SK-N-SH (cell line): ENCODE measurements around the gene GAS7. TPM values are rescaled to one million over a fixed set of nuclear protein-coding genes. Genes with fewer than 3 reads are reported as not detected.

Experiments
- CTCF ChIA-PET: fragments of 300-600, 350-600 bp; formaldehyde crosslinking; extraction: SDS; loops from one replicate; lab custom pipeline; 2021; lab: Yijun Ruan, JAX
- POLR2A ChIA-PET: fragments of 350-600 bp; sonication (Branson Sonifier 250); formaldehyde crosslinking; extraction: SDS; loops from one replicate; lab custom pipeline; 2020; ENCODE audit warnings: antibody characterized with exemption, inconsistent platforms; lab: Yijun Ruan, JAX
- DNase-seq: peaks from one replicate; pipeline ENCODE4 v3.0.0; 2012
- H2AFZ ChIP-seq: fragments of 200-600 bp; sonication (generic); 2 replicates; pipeline ENCODE4 v1.8.1; 2016; ENCODE audit warnings: antibody characterized with exemption, mild to moderate bottlenecking, low read depth
- H3F3A ChIP-seq: fragments of 200-600 bp; sonication (generic); replicated peaks from 2 replicates; pipeline ENCODE3; 2016; ENCODE audit warnings: antibody characterized with exemption, mild to moderate bottlenecking; ENCODE audit not compliant: insufficient read depth
- H3K27ac ChIP-seq, 2 experiments: fragments of 200-500 bp in 1 of 2; fragments of 200-600 bp in 1 of 2; sonication (Bioruptor generic) in 1 of 2; sonication (generic), shearing (Covaris generic) in 1 of 2; 2 replicates each; pipeline versions ENCODE4 v1.5.1 to v1.6.1; 2014 to 2016; ENCODE audit warnings: low read depth in 2 of 2, inconsistent platforms in 1 of 2, low read length in 1 of 2, mild to moderate bottlenecking in 1 of 2, mixed read lengths in 1 of 2
- H3K27me3 ChIP-seq: fragments of 200-600 bp; sonication (generic), shearing (Covaris generic); 2 replicates; pipeline ENCODE4 v1.6.1; 2016; ENCODE audit warnings: mixed run types; ENCODE audit not compliant: insufficient read depth
- H3K36me3 ChIP-seq, 2 experiments: fragments of 200-500 bp in 1 of 2; fragments of 200-600 bp in 1 of 2; sonication (Bioruptor generic) in 1 of 2; sonication (generic) in 1 of 2; replicated peaks in 1 of 2; 2 replicates each; pipeline versions ENCODE3 to v1.5.1; 2014 to 2016; ENCODE audit warnings: low read length in 1 of 2, mild to moderate bottlenecking in 1 of 2; ENCODE audit not compliant: insufficient read depth in 2 of 2, control insufficient read depth in 1 of 2
- H3K4me1 ChIP-seq, 2 experiments: fragments of 200-500 bp in 1 of 2; fragments of 200-600 bp in 1 of 2; sonication (Bioruptor generic) in 1 of 2; sonication (generic), shearing (Covaris generic) in 1 of 2; 2 replicates each; pipeline versions ENCODE4 v1.5.1 to v1.6.1; 2014 to 2016; ENCODE audit warnings: low read depth in 1 of 2, low read length in 1 of 2, mixed run types in 1 of 2; ENCODE audit not compliant: insufficient read depth in 2 of 2, control insufficient read depth in 1 of 2
- H3K4me2 ChIP-seq: fragments of 200-600 bp; sonication (generic), shearing (Covaris generic); 2 replicates; pipeline ENCODE4 v1.6.1; 2017; ENCODE audit warnings: mixed run types
- H3K4me3 ChIP-seq, 2 experiments: fragments of 200-500 bp in 1 of 2; fragments of 200-600 bp in 1 of 2; sonication (Bioruptor generic) in 1 of 2; sonication (generic), shearing (Covaris generic) in 1 of 2; 2 replicates each; pipeline versions ENCODE4 v1.5.1 to v1.8.1; 2014 to 2016; ENCODE audit warnings: low read depth in 2 of 2, inconsistent platforms in 1 of 2, low read length in 1 of 2, mild to moderate bottlenecking in 1 of 2, mixed read lengths in 1 of 2, moderate library complexity in 1 of 2
- H3K79me2 ChIP-seq: fragments of 200-600 bp; sonication (generic); 2 replicates; pipeline ENCODE4 v1.8.1; 2017; ENCODE audit warnings: mild to moderate bottlenecking; ENCODE audit not compliant: insufficient read depth
- H3K9ac ChIP-seq: fragments of 200-600 bp; sonication (generic); 2 replicates; pipeline ENCODE4 v1.6.1; 2017; ENCODE audit warnings: mixed run types
- H3K9me2 ChIP-seq: fragments of 200-600 bp; sonication (generic); 2 replicates; pipeline ENCODE4 v1.6.1; 2017; ENCODE audit warnings: mixed run types
- H3K9me3 ChIP-seq: fragments of 200-600 bp; sonication (generic); 2 replicates; pipeline ENCODE4 v1.6.1; 2017; ENCODE audit warnings: mixed run types, mild to moderate bottlenecking, moderate library complexity
- H4K20me1 ChIP-seq: fragments of 200-600 bp; sonication (generic); 2 replicates; pipeline ENCODE4 v1.6.1; 2017; ENCODE audit warnings: mild to moderate bottlenecking, mixed run types; ENCODE audit not compliant: insufficient read depth
- CTCF ChIP-seq: fragments of 200-600 bp; sonication (generic); IDR thresholded peaks from 2 replicates; pipeline ENCODE4 v1.6.1; 2017; ENCODE audit warnings: antibody characterized with exemption, mild to moderate bottlenecking, moderate library complexity
- ELF1 ChIP-seq: IDR thresholded peaks from 2 replicates; pipeline ENCODE4 v1.4.0; 2012
- EP300 ChIP-seq, 2 experiments: IDR thresholded peaks; 2 replicates each; pipeline versions ENCODE4 v1.4.0 to v1.6.1; 2012; ENCODE audit warnings: borderline replicate concordance in 1 of 2, low read depth in 1 of 2, low read length in 1 of 2
- EZH2phosphoT487 ChIP-seq: fragments of 200-600 bp; sonication (generic); IDR thresholded peaks from 2 replicates; pipeline ENCODE4 v1.6.1; 2017; ENCODE audit warnings: low read depth, mixed run types, mild to moderate bottlenecking, antibody characterized with exemption, moderate library complexity, borderline replicate concordance
- FOXJ3 ChIP-seq: sonication (generic); formaldehyde crosslinking; IDR thresholded peaks from 2 replicates; pipeline ENCODE4 v1.5.1; 2020; ENCODE audit warnings: mild to moderate bottlenecking, missing genetic modification reagents
- GABPA ChIP-seq: IDR thresholded peaks from 2 replicates; pipeline ENCODE4 v1.4.0; 2012; ENCODE audit warnings: low read depth, mild to moderate bottlenecking
- GATA2 ChIP-seq: sonication (generic); formaldehyde crosslinking; IDR thresholded peaks from 2 replicates; pipeline ENCODE4 v1.5.0; 2020; ENCODE audit warnings: mild to moderate bottlenecking, missing genetic modification reagents
- JUND ChIP-seq: IDR thresholded peaks from 2 replicates; pipeline ENCODE4 v1.4.0; 2012
- MEF2A ChIP-seq: IDR thresholded peaks from 2 replicates; pipeline ENCODE4 v1.4.0; 2012; ENCODE audit warnings: low read depth, borderline replicate concordance
- MXI1 ChIP-seq: IDR thresholded peaks from 2 replicates; pipeline ENCODE4 v1.6.1; 2012; ENCODE audit warnings: mild to moderate bottlenecking, low read depth, low read length, improper control_type of control experiment
- NRF1 ChIP-seq: IDR thresholded peaks from 2 replicates; pipeline ENCODE4 v1.6.1; 2012; ENCODE audit warnings: low read depth, mild to moderate bottlenecking, low read length
- POLR2AphosphoS5 ChIP-seq: IDR thresholded peaks from 2 replicates; pipeline ENCODE4 v1.6.1; 2012; ENCODE audit warnings: low read depth, low read length
- RCOR1 ChIP-seq: fragments of 150-350 bp; IDR thresholded peaks from 2 replicates; pipeline ENCODE4 v1.6.1; 2017; ENCODE audit warnings: antibody characterized with exemption, low read length
- REST ChIP-seq: IDR thresholded peaks from 2 replicates; pipeline ENCODE4 v1.6.1; 2012; ENCODE audit warnings: mild to moderate bottlenecking, low read depth, low read length, moderate library complexity
- RXRA ChIP-seq: IDR thresholded peaks from 2 replicates; pipeline ENCODE4 v1.4.0; 2012; ENCODE audit warnings: low read depth, mild to moderate bottlenecking, borderline replicate concordance
- SMC3 ChIP-seq: IDR thresholded peaks from 2 replicates; pipeline ENCODE4 v1.6.1; 2012; ENCODE audit warnings: low read depth, low read length, improper control_type of control experiment
- TAF1 ChIP-seq: IDR thresholded peaks from 2 replicates; pipeline ENCODE4 v1.6.1; 2012; ENCODE audit warnings: low read depth, mild to moderate bottlenecking, low read length, moderate library complexity, borderline replicate concordance
- TEAD4 ChIP-seq: IDR thresholded peaks from 2 replicates; pipeline ENCODE4 v1.4.0; 2012; ENCODE audit warnings: mild to moderate bottlenecking, borderline replicate concordance; ENCODE audit not compliant: insufficient read depth
- WGBS: methylation state at CpG from one replicate; pipeline ENCODE4 v1.1.6; 2017; ENCODE audit warnings: low lambda C conversion rate; 5-methylcytosine and 5-hydroxymethylcytosine counted together
- polyA plus RNA-seq, 3 experiments: library from polyadenylated mRNA; depleted of rRNA; stranded (reverse); fragments of >200 nt; gene quantifications; 2 replicates each; pipeline ENCODE4 v1.2.3, GENCODE V29; 2012
- TF ChIP-seq, protein P1 (sequence below): fragments of 150-350 bp; IDR thresholded peaks from 2 replicates; pipeline ENCODE4 v1.6.1; 2016; ENCODE audit warnings: mild to moderate bottlenecking, low read depth, low read length

GAS7 gene
- polyA plus RNA-seq, 1 of the 3 experiments (the other 2 are of a cell fraction) = 0.12 TPM

- ChIA-PET POLR2A (no interaction called here), CTCF (no interaction called here)
- Histone ChIP-seq H3K9ac (no peak overlapping the region), H4K20me1 (no peaks in the 10 kb centered on the region), H3K9me2 (no peaks in the 10 kb centered on the region), H3K27me3 (peaks cover 21% of the 10 kb centered on the region; the same call in 1 of the 2 replicates), H3K36me3 (no peaks in the 10 kb centered on the region), H3K4me2 (no peak overlapping the region), H3K4me1 (no peaks in the 10 kb centered on the region), H3K79me2 (no peaks in the 10 kb centered on the region), H3K27ac (no peak overlapping the region), H3K4me3 (no peak overlapping the region), H3F3A (no peaks in the 10 kb centered on the region), H2AFZ (no peak overlapping the region), H3K9me3 (no peaks in the 10 kb centered on the region)
- WGBS = 31% methylated on average over 7 of the region's 7 CpGs
- no peak for TF ChIP-seq ELF1
- TF ChIP-seq FOXJ3 (CRISPR knock-in tag) = no peak
- TF ChIP-seq CTCF = no peak
- no peak for TF ChIP-seq RCOR1
- TF ChIP-seq REST = no peak
- TF ChIP-seq GABPA = no peak
- no peak for TF ChIP-seq NRF1
- TF ChIP-seq POLR2AphosphoS5 = no peak
- TF ChIP-seq GATA2 (CRISPR knock-in tag) = no peak
- no peak for TF ChIP-seq JUND
- TF ChIP-seq EZH2phosphoT487 = no peak
- no peak for TF ChIP-seq EP300 (IDR thresholded peaks at IDR 0.05; ENCODE audit: borderline replicate concordance in 1 of 2, low read depth in 1 of 2, low read length in 1 of 2)
- TF ChIP-seq SMC3 = no peak
- TF ChIP-seq MXI1 = no peak
- TF ChIP-seq MEF2A = no peak
- TF ChIP-seq TEAD4 = no peak
- TF ChIP-seq, protein P1, sequence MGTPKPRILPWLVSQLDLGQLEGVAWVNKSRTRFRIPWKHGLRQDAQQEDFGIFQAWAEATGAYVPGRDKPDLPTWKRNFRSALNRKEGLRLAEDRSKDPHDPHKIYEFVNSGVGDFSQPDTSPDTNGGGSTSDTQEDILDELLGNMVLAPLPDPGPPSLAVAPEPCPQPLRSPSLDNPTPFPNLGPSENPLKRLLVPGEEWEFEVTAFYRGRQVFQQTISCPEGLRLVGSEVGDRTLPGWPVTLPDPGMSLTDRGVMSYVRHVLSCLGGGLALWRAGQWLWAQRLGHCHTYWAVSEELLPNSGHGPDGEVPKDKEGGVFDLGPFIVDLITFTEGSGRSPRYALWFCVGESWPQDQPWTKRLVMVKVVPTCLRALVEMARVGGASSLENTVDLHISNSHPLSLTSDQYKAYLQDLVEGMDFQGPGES = no peak
- no peak for TF ChIP-seq RXRA
- TF ChIP-seq TAF1 = no peak
- no peak for DNase-seq
These were observed 291.3 kb downstream of the GAS7 start for GRCh38 chr17:9907131-9907530.
